SU-DHL-6 (cell line): Measurements from ENCODE around the gene PSME3IP1.

Source experiments
- EZH2phosphoT487 ChIP-seq: fragments of 200-600 bp; sonication (generic), shearing (Covaris generic); conservative IDR thresholded peaks from 2 replicates; pipeline ENCODE4 v1.6.1; 2018; ENCODE audit warnings: mild to moderate bottlenecking, antibody characterized with exemption, low read length, moderate library complexity, mixed read lengths
- TF ChIP-seq, protein P1 (sequence below): fragments of 200-600 bp; sonication (generic); IDR thresholded peaks from one replicate; pipeline ENCODE4 v1.5.1; 2017; ENCODE audit warnings: antibody characterized with exemption, mild to moderate bottlenecking, low read length, moderate library complexity; ENCODE audit not compliant: insufficient read depth, poor library complexity, severe bottlenecking

DNA sequence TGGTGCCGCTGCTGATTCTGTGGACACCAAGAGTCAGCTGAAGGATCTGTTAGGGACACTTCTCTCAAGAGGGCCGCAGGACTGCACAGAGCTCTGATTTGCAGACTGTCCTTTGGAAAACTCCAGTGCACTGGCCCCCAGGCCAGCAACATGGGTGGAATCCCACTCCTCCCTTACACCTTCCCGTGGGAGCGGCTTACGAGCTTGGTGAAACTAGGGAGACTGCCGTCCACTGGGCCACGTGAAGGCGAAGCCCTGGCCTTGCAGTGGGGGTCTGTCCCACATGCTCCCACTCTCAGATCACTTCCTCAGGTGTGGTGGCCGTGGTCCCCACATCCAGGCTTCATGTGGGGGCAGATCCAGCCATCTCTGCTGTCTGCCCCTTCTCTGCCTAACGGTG lies 36.4 kb downstream of the PSME3IP1 start:
- TF ChIP-seq, protein P1, sequence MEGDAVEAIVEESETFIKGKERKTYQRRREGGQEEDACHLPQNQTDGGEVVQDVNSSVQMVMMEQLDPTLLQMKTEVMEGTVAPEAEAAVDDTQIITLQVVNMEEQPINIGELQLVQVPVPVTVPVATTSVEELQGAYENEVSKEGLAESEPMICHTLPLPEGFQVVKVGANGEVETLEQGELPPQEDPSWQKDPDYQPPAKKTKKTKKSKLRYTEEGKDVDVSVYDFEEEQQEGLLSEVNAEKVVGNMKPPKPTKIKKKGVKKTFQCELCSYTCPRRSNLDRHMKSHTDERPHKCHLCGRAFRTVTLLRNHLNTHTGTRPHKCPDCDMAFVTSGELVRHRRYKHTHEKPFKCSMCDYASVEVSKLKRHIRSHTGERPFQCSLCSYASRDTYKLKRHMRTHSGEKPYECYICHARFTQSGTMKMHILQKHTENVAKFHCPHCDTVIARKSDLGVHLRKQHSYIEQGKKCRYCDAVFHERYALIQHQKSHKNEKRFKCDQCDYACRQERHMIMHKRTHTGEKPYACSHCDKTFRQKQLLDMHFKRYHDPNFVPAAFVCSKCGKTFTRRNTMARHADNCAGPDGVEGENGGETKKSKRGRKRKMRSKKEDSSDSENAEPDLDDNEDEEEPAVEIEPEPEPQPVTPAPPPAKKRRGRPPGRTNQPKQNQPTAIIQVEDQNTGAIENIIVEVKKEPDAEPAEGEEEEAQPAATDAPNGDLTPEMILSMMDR = no peak
- no peak for TF ChIP-seq EZH2phosphoT487
